Measurements from ENCODE around the gene PRRC2A. TPM values are rescaled to one million over a fixed set of nuclear protein-coding genes. Genes with fewer than 3 reads are reported as not detected.

PRRC2A gene
- polyA plus RNA-seq, 1 donor (not counting 4 experiments of a cell fraction or from before 2014, with no cell fraction given): 20.5 TPM

GRCh38 chr6:31636698-31637596 lies 16.4 kb downstream of the PRRC2A start:
- Histone ChIP-seq H4K20me1 (ENCODE audit: control insufficient read depth, extremely low read depth, insufficient read depth, low read length) (peaks cover 7% of the 10 kb centered on the region), H3K9ac (ENCODE audit: control insufficient read depth, extremely low read depth, insufficient read depth, low read length) (no peak overlapping the region), H3K4me2 (ENCODE audit: control insufficient read depth, extremely low read depth, insufficient read depth, low read depth, low read length) (no peak overlapping the region), H3K4me1 (ENCODE audit: control insufficient read depth, extremely low read depth, insufficient read depth, low read length) (no peaks in the 10 kb centered on the region), H3K4me3 (ENCODE audit: control insufficient read depth in 2 of 3, extremely low read depth in 1 of 3, insufficient read depth in 2 of 3, low read depth in 1 of 3, low read length in 3 of 3) (no peak overlapping the region), H3K27me3 (ENCODE audit: control insufficient read depth, extremely low read depth, insufficient read depth, low read length) (no peaks in the 10 kb centered on the region), H3K9me1 (ENCODE audit: control insufficient read depth, extremely low read depth, insufficient read depth, low read length) (no peaks in the 10 kb centered on the region), H2AFZ (ENCODE audit: control insufficient read depth, low read length) (no peak overlapping the region), H3K36me3 (ENCODE audit: control insufficient read depth in 2 of 2, extremely low read depth in 1 of 2, insufficient read depth in 2 of 2, low read length in 2 of 2) (peaks cover 64 to 66% of the 10 kb centered on the region in 2 experiments), H3K79me2 (ENCODE audit: control insufficient read depth, insufficient read depth, low read length) (peaks cover 14% of the 10 kb centered on the region), H3K27ac (ENCODE audit: control insufficient read depth, insufficient read depth, low read length) (no peak overlapping the region), H3K9me3 (ENCODE audit: control insufficient read depth, low read depth, low read length) (no peaks in the 10 kb centered on the region)
- dilution Hi-C loops (cut with MboI; ENCODE audit: extremely low pct_ligation_motif_present, low sequenced_read_pairs): no loop called here
- TF ChIP-seq CTCF (optimal IDR thresholded peaks at IDR 0.05 in 1 of 3, IDR thresholded peaks at IDR 0.05 in 1 of 3, conservative IDR thresholded peaks at IDR 0.05 in 1 of 3; ENCODE audit: extremely low read depth in 1 of 3, insufficient read depth in 2 of 3, low read length in 3 of 3): no peak
- no peak for TF ChIP-seq EZH2 (IDR thresholded peaks at IDR 0.05; ENCODE audit: low read length)
- no peak for FAIRE-seq
- DNase-seq (ENCODE audit: low read depth, low spot score): no peak

GRCh38 chr6:31639043-31639442 lies 18.5 kb downstream of the PRRC2A start:
- Histone ChIP-seq H3K9me1 (ENCODE audit: control insufficient read depth, extremely low read depth, insufficient read depth, low read length) (no peaks in the 10 kb centered on the region), H2AFZ (ENCODE audit: control insufficient read depth, low read length) (no peak overlapping the region), H3K4me1 (ENCODE audit: control insufficient read depth, extremely low read depth, insufficient read depth, low read length) (no peaks in the 10 kb centered on the region), H3K27me3 (ENCODE audit: control insufficient read depth, extremely low read depth, insufficient read depth, low read length) (no peaks in the 10 kb centered on the region), H3K4me2 (ENCODE audit: control insufficient read depth, extremely low read depth, insufficient read depth, low read depth, low read length) (no peak overlapping the region), H3K79me2 (ENCODE audit: control insufficient read depth, insufficient read depth, low read length) (no peaks in the 10 kb centered on the region), H3K9ac (ENCODE audit: control insufficient read depth, extremely low read depth, insufficient read depth, low read length) (no peak overlapping the region), H3K4me3 (ENCODE audit: control insufficient read depth in 2 of 3, extremely low read depth in 1 of 3, insufficient read depth in 2 of 3, low read depth in 1 of 3, low read length in 3 of 3) (no peak overlapping the region), H3K36me3 (ENCODE audit: control insufficient read depth in 2 of 2, extremely low read depth in 1 of 2, insufficient read depth in 2 of 2, low read length in 2 of 2) (peaks cover 57 to 59% of the 10 kb centered on the region in 2 experiments), H3K27ac (ENCODE audit: control insufficient read depth, insufficient read depth, low read length) (no peak overlapping the region), H3K9me3 (ENCODE audit: control insufficient read depth, low read depth, low read length) (no peaks in the 10 kb centered on the region), H4K20me1 (ENCODE audit: control insufficient read depth, extremely low read depth, insufficient read depth, low read length) (no peaks in the 10 kb centered on the region)
- FAIRE-seq (no peak), DNase-seq (ENCODE audit: low read depth, low spot score) (no peak)
- dilution Hi-C loops (cut with MboI; ENCODE audit: extremely low pct_ligation_motif_present, low sequenced_read_pairs): no loop called here
- TF ChIP-seq EZH2 (IDR thresholded peaks at IDR 0.05; ENCODE audit: low read length) (no peak), CTCF (optimal IDR thresholded peaks at IDR 0.05 in 1 of 3, IDR thresholded peaks at IDR 0.05 in 1 of 3, conservative IDR thresholded peaks at IDR 0.05 in 1 of 3; ENCODE audit: extremely low read depth in 1 of 3, insufficient read depth in 2 of 3, low read length in 3 of 3) (no peak)
